ENCODE measurements around the gene PCSK6.
A peak's percentile ranks its signal among the peaks of the same experiment; 100 is the strongest.
"Not testable (repeated sequence)": the region's sequence is repeated elsewhere in the genome, so short reads cannot be mapped to it uniquely, and the experiment has no call there.

Gene PCSK6

GRCh38 chr15:101296418-101297405 is 192.8 kb downstream of the PCSK6 start:
- DNase-seq = no peak

GRCh38 chr15:101295607-101296161 is 193.8 kb downstream of the PCSK6 start:
- DNase-seq = no peak

DNA sequence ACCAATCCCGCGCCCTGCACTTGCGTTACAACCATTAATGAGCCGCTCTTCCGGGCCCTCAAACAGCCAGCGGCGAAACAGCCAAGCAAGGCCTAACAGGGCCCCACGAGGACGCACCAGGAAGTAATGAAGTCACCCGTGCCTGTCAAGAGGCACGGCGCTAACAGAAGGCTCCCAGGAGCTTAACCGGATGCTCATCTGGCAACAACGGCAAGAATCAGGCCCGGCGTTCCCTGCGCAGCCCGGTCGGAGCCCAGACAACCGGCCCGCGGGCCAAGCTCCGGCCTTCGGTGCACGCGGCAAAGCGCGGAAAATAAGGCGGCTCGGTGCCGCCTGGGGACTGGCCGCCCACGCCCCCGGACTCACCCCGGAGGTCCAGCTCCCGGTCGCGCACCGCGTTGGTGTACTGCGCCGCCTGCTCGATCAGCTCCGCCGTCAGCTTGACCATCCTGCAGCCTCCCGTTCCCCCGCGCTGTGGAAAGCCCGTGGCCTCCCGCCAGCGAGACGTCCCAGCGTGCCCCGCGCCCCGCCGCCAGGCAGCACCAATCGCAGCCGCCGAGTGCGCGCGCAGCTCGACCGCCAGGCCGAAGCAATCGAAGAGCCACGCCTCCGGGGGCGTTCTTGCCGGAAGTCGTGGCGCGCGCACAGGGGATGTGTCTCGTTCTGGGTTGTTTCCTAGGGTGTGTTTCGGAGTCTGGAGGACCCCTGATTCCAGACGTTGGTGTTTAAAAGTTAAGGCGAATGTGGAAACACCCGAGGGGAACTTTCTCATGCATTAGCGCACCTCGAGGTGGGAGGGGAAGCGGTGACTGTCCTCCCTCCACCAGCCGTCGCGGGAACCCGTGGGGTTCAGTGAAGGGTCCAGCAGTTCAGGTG is 194.5 kb downstream of the PCSK6 start, which contains the start of gene SNRPA1:
SNRPA1 (minus strand) TSS at position 518 of the 876 bp plus-strand sequence; CDS start at position 448, 70 bp downstream.
- peak; percentile 61 for DNase-seq

- DNase-seq = no peak
Measured at GRCh38 chr15:101293122-101293521, 196.4 kb downstream of the PCSK6 start.

DNA sequence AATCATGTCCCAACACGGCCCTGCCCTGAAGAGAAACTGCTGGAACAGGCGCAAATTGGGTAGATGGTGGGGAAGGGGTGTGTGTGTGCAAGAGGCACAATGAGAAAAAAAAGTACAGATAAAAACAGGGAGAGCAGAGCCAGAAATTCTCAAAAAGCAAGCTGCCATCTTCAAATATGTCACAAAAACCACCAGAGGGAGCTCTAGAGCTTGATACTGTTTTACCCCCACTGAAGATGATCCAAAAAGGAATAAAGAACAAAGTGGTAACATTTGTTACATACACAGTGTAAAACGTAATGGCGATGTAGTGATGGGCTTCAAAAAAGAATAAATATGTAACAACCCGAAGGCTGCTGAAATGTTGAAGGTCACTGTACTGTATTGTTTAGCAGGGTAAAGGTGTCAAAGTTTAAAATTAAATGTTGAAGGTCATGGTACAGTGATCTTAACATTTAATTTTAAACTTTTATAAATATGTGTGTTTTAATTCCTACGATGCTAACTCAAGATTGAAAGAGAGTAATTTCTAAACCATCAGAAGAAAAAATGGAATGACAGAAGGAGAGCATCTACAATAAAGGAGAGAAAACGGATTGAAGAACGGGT is 200.5 kb downstream of the PCSK6 start:
- DNase-seq = peak; percentile 4

DNA sequence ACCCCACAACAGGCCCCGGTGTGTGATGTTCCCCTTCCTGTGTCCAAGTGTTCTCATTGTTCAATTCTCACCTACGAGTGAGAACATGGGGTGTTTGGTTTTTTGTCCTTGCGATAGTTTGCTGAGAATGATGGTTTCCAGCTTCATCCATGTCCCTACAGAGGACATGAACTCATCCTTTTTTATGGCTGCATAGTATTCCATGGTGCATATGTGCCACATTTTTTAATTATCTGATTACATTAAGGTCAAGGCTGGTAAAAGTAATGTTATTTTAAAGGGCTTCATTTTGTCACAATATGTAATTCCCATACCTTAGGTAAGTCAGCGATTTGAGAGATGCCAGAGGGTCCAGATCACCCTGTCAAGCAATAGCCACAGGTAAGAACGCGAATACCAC is 202.2 kb downstream of the PCSK6 start:
- DNase-seq = not testable (repeated sequence)

DNA sequence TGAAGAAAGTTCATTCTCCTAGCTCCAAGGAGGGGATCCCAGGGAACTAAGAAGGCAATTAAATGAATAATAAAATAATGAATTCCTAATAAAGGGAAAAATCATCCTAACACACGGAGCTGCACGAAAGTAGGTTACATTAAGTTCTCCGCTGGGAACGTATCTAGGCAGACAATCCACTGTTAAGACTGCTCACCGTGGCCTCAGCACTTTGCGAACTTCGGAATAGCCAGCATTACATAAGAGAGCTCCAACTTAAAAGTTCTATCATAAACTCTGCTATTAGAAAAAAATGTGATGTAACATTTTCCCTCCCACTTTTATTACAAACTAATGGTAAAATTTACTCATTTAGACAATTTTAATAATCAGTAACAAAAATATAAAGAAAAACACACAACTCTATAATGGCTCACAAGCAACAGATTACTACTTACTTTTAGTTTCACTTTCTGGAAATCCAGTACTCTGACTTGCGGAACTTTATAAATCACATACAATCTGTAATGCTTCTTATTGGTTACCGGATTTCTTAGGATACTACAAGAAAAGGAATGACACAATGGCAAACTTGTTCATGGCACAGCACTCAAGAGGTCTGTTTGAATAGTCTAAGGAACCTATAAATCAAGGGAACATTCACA is 202.9 kb downstream of the PCSK6 start:
- DNase-seq = no peak

DNA sequence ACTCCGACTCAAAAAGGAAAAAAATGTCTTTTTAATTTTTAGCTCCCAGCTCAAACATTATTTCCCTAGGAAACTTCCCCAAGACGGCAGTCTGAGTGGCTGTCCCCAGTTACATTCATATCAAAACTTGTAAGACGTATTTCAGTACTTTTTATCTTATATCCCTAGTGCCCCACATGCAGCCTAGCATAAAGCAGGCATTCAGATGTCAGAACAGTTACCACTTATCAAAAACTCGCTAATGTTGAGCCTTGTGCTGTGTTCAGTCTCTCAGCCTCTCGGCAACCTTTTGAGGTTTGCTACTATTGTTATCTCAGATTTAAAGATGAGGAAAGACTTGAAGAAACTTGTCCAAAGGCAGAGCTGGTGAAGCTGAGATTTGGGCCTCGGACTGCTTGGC is 205.6 kb downstream of the PCSK6 start:
- DNase-seq = no peak

- no peak for DNase-seq
Measured at GRCh38 chr15:101280007-101280406, 209.5 kb downstream of the PCSK6 start.

DNA sequence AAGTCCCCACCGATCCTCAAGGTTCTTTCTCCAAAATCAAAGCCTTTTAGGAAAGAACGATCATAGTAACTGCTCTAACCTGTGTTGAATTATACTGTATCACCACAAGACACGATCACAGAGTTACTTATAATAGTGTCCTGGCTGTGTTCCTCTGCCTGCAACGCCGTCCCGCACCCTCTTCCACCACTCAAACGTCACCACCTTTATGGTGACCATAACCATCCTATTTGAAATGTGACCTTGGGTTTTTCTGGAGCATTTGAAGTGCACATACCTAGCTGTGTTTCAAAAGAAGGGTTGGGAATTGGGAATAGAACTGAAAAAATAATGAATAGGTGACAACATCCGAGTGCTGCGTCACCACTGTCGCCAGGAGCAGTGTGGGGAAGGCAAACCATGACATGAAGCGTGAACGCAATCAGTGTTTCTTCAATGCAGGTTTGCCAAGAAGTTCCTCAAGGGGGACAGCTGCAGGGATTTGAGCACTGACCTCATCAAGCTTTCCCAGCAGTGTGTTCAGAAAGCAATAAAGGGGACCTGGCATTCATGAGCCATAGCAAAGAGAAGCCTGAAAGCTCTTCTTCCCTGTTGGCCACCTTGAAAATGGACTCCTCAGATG is 211.5 kb downstream of the PCSK6 start:
- DNase-seq = no peak

DNA sequence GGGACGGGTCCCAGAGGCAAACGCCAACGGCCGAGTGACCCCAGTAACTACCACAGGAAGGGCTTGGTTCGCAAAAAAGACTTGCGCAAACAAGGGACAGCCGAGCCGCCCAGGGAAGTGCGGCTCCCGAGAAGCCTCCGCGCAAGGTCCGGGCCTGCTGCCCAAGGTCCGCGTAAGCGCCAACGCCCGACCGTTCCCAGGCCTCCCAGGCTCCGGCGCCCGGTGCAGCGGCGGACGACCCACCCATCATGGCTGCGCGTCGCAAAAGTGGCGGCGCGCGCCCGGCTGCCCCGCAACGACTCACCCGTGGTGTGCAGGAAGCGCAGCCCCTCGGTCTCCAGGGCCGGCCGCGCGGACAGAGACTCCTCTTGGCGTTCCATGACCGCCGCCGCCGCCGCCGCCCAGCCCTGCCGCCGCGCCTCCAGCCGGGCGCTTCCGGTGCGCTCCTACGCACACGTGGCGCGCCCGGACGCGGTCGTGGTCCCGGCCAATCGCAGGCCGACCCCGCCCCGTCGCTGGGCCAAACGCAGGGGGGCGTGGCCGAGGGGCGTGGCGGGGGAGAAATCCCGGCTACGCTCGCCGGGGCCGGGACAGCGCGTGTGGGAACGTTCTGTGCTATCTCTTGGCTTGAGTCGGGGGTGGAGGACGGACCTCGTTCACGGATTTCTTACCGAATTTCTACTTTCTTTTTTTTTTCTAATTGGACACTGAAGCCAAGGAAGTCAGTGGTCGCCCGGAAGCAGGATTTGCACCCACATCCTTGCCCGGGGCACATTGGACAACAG is 212.3 kb downstream of the PCSK6 start, which contains the start of gene SELENOS:
SELENOS (minus strand) TSS at position 448 of the 785 bp plus-strand sequence; CDS start at position 380, 68 bp downstream.
- DNase-seq = peak; percentile 57

DNA sequence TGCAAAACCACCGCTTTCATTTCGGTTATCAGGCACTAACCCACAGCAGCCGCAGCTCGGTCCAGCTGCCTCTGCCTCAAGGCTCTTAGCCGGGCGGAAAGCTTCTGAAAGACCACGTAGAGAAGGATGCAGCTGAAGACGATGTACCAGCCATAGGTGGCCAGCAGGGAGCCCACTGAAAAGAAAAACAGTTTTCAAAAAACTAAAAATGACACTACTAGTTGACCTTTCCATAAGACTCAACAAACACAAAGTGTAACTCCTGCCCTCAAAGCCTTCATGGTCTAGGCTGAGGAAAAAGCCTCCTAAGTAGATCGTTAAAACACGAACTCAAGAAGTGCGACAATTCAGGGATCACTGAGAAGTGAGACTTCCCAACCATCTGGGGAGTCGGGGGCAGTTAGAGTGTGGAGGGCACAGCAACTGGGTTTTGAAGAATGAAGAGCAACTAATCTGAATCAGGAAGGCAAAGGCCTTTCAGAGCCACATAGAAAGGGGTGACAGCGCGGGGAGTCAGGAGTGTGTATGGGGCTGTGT is 212.9 kb downstream of the PCSK6 start:
- no peak for DNase-seq

DNA sequence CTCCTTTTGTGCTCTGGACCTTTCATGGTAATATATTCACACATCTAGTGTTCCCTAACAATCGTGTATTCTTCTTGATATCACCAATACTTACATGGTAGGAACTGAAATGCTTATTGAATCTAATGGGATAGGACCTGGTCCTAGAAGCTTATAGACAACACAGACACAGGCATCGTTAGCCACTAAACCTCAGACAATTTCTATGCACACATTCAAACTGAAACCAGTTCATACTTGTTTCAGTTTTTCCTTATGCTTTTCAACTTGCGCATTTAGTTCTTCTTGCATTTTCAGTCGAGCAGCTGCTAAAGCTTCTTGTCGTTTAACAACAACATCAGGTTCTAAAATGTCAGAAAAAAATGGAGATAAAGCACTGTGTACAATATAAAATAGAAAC is 214.5 kb downstream of the PCSK6 start:
- no peak for DNase-seq

GRCh38 chr15:101273534-101273933 is 216.0 kb downstream of the PCSK6 start:
- DNase-seq = no peak

- DNase-seq = no peak
Measured at GRCh38 chr15:101272584-101272983, 216.9 kb downstream of the PCSK6 start.

DNA sequence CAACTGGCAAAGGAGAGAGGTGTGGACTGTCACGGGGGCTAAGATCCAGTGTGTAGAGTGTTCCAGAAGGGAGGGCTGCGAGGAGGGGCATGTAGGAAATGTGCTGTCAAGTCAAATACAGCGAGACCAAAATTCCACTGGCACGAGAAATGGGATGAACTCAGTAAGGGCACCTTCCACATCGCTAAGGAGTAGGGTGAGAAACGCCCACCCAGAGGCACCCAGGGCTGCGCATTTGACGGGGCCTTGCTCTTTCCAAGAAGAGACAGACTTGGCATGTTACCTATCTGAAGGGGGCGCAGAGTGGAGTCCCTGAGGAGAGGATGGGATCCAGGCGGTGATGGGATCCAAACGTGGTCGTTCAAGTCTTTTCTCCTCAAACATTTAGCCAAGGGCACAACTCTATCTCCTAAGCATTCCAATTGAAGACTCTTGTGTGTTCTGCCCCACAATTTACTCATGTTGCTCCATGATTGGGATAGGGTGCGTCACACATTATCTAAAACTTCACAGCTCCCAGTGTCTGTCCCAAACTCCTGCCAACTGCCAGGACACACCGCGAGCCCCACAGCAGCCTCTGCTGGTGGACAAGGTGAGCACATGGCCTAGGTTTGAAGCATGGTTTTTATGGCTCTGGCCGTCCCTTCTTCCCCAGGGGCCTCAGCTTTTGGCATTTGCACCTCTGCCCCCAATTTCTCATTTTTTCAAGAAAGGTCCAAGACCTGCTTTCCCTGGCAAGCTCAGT is 219.9 kb downstream of the PCSK6 start:
- DNase-seq = no peak

GRCh38 chr15:101267320-101268104 is 222.0 kb downstream of the PCSK6 start:
- DNase-seq = no peak

DNA sequence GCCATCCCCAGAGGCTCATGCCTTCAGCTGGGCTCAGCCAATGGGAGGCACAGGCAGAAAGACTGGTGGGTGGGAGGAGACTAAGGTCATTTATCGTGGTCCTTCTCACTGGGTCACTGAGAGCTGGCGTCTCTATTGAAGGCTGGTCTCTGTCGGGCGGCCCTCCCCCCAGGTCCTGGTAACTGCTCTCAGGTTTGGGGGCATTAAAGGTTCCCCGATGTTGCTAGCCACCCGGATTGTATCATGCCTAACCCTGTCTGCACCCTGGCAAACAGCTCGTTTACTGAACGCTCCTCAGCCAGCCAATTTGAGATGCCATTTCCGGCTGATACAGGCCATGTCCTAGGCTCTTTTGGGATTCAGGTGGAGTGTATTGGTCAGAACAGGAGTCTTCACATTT is 222.7 kb downstream of the PCSK6 start:
- DNase-seq = no peak

GRCh38 chr15:101266034-101266433 is 223.5 kb downstream of the PCSK6 start:
- DNase-seq = no peak

Data from NCI-H748 treated with DMSO at 0.1 percent for 48 hours (cell line).